ENCODE data around the gene GABRA5. TPM values are rescaled to one million over a fixed set of nuclear protein-coding genes. Genes with fewer than 3 reads are reported as not detected.

Gene GABRA5
- total RNA-seq, 1 experiment from 2014 or later, result 4.9 TPM

DNA sequence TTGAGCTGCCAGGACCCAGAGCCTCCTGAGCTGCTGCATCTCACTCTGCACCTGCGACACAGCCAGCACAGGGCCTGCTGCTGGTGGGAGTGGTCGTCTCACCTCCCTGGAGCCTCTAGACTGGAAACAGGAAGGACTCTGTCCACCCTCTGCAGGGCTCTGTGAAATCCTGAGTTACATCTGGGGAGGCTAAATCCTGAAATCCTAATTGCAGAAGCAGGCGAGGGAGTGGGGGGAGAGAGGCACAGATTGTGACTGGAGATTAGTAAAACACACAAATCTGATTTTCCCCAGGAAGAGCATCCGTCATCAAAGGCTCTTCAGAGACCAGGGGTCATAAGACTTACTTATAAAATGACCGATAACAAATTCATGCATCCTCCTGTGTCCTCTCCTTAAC lies 72.5 kb downstream of the GABRA5 start:
- no peak overlapping the region for H2BK12ac ChIP-seq (ENCODE audit: insufficient read length, low read depth, low read length)
- H3K56ac ChIP-seq (ENCODE audit: insufficient read length, low read depth, low read length), result no peak overlapping the region
- H4K20me1 ChIP-seq (ENCODE audit: control insufficient read depth, insufficient read depth, insufficient read length), result no peaks in the 10 kb centered on the region
- H3T11ph ChIP-seq (ENCODE audit: low read length), result no peak overlapping the region
- no peaks in the 10 kb centered on the region for H3K79me1 ChIP-seq (ENCODE audit: insufficient read depth, low read depth, low read length, poor library complexity, severe bottlenecking)
- H3K9ac ChIP-seq (ENCODE audit: extremely low read depth, insufficient read length, low read length), result no peak overlapping the region
- Mint-ChIP-seq H3K27ac (no peak overlapping the region; a peak in 1 of 7 replicates), H3K9me3 (no peaks in the 10 kb centered on the region), H3K4me1 (peaks cover 2% of the 10 kb centered on the region in 2 experiments), H3K27me3 (ENCODE audit: low read depth) (peaks cover 1% of the 10 kb centered on the region; the same call in 1 of the 2 replicates), H3K36me3 (ENCODE audit: insufficient read depth in 1 of 3, low read depth in 3 of 3) (peaks cover 0 to 4% (median 0%) of the 10 kb centered on the region in 3 experiments; a peak in 2 of 7 replicates), H3K4me3 (no peak overlapping the region)
- H3K23me2 ChIP-seq (ENCODE audit: insufficient read length, low read depth, low read length, poor library complexity, severe bottlenecking), result no peaks in the 10 kb centered on the region
- no peak for DNase-seq
- no peak overlapping the region for H2AFZ ChIP-seq (ENCODE audit: low read length)
- H3K4me2 ChIP-seq (ENCODE audit: insufficient read depth, insufficient read length, low read length), result no peak overlapping the region
- H3K27ac ChIP-seq (ENCODE audit: insufficient read length, low read depth, low read length), result no peak overlapping the region
- H4K8ac ChIP-seq (replicated peaks; ENCODE audit: insufficient read length, low read depth, low read length), result no peak overlapping the region
- H3K23ac ChIP-seq (ENCODE audit: insufficient read length, low read depth, low read length), result no peak overlapping the region
- no peak overlapping the region for H3K14ac ChIP-seq (ENCODE audit: insufficient read depth, low read length)
- no peaks in the 10 kb centered on the region for H3K9me3 ChIP-seq (ENCODE audit: control insufficient read depth, low read depth, low read length)
- no peaks in the 10 kb centered on the region for H3K4me1 ChIP-seq (ENCODE audit: insufficient read depth, low read length)
- no peak overlapping the region for H4K91ac ChIP-seq (ENCODE audit: insufficient read length, low read depth, low read length)
- no peaks in the 10 kb centered on the region for H3K27me3 ChIP-seq (ENCODE audit: insufficient read depth, low read length)
- H3K18ac ChIP-seq (ENCODE audit: insufficient read length, low read depth, low read length), result no peak overlapping the region
- H2BK20ac ChIP-seq (ENCODE audit: low read depth, low read length, poor library complexity, severe bottlenecking), result no peak overlapping the region
- no peak overlapping the region for H2AK5ac ChIP-seq (ENCODE audit: insufficient read length, low read length)
- no peak overlapping the region for H3K4ac ChIP-seq (ENCODE audit: low read depth, low read length)
- TF ChIP-seq, protein P1, sequence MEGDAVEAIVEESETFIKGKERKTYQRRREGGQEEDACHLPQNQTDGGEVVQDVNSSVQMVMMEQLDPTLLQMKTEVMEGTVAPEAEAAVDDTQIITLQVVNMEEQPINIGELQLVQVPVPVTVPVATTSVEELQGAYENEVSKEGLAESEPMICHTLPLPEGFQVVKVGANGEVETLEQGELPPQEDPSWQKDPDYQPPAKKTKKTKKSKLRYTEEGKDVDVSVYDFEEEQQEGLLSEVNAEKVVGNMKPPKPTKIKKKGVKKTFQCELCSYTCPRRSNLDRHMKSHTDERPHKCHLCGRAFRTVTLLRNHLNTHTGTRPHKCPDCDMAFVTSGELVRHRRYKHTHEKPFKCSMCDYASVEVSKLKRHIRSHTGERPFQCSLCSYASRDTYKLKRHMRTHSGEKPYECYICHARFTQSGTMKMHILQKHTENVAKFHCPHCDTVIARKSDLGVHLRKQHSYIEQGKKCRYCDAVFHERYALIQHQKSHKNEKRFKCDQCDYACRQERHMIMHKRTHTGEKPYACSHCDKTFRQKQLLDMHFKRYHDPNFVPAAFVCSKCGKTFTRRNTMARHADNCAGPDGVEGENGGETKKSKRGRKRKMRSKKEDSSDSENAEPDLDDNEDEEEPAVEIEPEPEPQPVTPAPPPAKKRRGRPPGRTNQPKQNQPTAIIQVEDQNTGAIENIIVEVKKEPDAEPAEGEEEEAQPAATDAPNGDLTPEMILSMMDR (conservative IDR thresholded peaks at IDR 0.05), result no peak
- WGBS (ENCODE audit: extremely low coverage, insufficient read length, low lambda C conversion rate), result no CpG with 5 or more reads among the region's 5 CpGs
- H2BK15ac ChIP-seq (ENCODE audit: low read depth, low read length), result no peak overlapping the region
- no peak overlapping the region for H4K5ac ChIP-seq (ENCODE audit: insufficient read length, low read depth, low read length)
- no peaks in the 10 kb centered on the region for H3K79me2 ChIP-seq (ENCODE audit: insufficient read depth, low read length)
- no peak overlapping the region for H2BK5ac ChIP-seq (ENCODE audit: insufficient read length, low read length)
- H2BK120ac ChIP-seq (ENCODE audit: low read depth, low read length, poor library complexity, severe bottlenecking), result no peak overlapping the region
